GM18868 (cell line): Measurements from ENCODE around the gene SULT2B1.

Source experiments
- ATAC-seq: cut with Tn5 transposase; IDR thresholded peaks from one replicate; pipeline ENCODE4 v1.9.1; 2021; ENCODE audit warnings: mild to moderate bottlenecking, moderate library complexity; ENCODE audit not compliant: unreplicated experiment

The SULT2B1 gene

DNA sequence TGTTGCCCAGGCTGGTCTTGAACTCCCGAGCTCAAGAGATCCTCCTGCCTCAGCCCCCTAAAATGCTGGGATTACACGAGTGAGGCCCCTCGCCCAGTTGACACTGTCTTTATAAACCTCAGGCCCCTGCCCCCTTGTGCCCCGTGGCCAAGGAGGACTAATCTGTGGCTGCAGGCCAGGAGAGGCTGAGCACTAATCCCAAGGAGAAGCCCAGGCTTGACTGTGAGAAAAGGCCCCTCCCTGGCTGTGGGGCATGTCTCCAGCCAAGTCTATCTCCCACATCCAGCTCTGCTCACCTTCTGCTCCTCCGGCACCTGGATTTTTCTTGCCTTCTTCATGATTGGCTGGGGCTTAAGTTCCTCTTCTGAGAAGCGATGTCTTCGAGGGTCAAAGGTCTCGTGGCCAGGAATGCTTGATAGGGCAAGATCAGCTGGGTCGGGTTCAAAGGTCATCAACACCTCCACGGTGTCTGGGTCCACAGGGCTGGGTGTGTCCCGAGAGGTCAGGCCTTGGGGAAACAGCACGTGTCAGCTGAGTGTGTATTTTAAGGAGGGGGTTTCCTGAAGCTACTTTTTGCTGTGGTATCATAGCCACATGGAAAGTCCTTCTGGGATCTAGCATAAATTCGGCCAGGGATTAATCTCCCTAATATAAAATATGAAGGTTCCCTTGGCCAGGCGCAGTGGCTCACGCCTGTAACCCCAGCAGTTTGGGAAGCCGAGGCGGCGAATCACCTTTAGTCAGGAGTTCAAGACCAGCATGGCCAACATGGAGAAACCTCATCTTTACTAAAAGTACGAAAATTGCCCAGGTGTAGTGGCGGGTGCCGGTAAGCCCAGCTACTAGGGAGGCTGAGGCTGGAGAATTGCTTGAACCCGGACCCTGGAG lies 81.4 kb downstream of the SULT2B1 start:
- no peak for ATAC-seq

DNA sequence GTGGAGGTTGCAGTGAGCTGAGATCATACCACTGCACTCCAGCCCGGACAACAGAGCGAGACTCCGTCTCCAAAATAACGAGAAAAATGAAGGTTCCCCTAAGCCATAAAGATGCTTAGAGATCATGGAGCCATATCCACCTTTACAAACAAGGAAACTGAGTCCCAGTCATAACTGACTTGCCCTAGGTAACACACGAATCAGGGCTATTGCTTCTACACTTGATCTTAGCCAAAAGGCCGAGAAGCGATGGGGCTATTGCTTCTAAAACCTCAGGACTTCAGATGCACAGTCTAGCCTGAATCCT lies 82.0 kb downstream of the SULT2B1 start:
- no peak for ATAC-seq

DNA sequence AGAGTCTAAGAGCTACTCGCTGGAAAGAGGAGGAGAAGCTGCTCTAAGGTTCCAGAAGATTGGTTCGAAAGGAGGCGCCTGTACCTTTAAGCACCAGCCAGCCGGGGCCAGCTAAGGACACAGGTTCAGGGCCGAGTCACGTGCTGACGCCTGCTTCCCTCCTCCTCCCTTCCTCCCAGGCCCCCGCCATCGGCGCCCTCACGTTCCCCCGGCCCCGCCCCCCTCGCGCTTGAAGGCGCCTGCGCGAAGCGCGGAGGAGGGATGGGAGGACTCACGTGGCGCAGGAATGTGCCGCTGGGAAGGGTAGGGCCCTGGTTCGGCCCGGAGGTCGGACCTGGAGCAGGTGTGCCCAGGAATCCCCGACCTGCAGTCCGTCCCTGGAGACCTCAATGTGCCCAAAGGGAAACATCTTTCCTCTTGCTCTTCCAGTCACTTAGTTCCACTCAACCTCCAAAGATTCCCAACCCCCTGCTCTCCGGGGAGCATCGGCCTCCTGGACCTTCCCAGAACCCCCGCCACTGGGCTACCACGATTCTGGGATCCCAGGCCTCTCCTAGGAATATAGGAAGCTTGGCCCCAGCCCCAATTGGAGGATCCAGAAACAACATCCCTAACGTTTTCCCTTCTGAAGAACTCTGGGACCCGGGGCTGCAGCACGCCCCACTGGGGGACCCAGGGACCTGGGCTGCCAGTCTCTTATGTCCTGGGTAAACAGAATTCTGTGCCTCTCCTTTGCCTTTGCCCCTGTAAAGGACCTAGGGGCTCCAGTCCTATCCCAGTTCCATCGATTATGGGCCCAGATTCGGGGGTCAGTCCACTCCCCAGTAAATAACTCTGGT lies 82.7 kb downstream of the SULT2B1 start:
- peak; percentile 28 for ATAC-seq

DNA sequence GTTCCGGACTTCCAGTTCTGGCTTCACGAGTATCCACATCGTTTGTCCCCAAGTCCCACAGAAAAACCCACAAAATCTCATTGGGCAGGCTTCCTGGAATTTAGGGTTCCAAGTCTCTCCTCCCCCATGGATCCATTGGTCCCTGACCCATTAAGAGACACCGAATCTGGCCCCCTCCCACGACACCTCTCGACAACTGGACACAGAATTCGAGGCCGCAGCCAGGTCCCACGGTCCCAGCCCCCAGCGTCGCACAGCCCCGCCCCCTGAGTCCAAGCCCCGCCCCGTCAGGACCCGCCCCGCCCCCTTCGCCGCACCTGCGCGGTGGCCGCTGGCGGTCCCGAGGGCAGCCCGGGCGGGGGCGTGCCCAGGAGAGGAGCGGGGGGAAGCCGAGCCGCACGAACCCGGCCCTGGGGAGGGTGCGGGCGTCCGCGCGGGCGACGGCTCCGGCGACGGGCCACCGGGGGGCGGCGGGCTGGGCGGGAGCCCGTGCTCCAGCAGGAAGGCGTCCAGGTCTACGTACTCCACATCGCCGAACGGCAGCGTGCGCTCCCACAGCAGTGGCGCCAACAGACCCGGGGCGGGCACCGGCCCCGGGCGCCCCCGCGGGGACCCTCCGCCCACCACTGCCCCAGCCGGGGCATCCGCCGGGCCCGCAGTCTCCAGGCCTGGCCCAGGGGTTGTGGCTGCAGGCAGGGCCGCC lies 83.4 kb downstream of the SULT2B1 start:
- no peak for ATAC-seq

DNA sequence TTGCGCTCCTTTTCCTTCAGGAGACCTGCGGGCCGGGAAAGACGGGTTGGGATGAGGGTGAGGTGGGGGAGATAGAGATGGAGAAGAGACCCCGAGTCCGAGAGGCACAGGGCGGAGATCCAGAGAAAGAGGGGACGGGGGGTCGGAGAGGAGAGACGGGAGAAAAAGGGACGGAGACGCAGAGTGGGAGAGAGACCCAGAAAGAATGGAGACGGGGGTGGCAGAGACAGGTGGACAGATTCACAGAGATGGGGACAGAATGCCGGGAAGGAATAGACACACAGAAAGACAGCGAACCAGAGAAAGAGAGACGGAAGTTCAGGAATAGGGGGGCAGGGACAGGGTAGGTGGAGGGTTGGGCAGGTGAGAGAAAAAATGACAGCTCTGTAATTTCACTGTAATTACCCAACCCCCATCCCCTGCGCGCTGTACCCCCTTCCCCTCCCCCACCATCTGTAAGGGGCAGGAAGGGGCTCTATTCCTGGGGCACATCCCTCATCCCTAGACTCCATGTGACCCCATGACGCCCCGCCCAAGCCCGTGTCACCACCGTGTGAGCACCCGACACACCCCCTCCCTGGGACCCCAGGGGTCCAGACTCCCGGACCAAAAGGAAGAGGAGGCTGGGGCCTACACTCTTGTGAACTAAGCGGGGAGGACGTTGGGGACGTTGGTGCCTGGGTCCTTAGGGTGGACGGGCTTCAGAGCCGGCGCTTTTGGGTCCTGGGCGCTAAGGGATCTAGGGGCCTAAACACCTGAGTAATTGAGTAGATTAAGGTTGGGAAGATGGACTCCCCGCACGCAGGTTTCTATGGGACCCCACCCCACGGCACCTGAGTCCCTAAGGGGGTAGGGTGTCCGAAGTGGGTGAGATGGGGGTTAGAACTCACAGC lies 84.2 kb downstream of the SULT2B1 start:
- ATAC-seq = no peak

DNA sequence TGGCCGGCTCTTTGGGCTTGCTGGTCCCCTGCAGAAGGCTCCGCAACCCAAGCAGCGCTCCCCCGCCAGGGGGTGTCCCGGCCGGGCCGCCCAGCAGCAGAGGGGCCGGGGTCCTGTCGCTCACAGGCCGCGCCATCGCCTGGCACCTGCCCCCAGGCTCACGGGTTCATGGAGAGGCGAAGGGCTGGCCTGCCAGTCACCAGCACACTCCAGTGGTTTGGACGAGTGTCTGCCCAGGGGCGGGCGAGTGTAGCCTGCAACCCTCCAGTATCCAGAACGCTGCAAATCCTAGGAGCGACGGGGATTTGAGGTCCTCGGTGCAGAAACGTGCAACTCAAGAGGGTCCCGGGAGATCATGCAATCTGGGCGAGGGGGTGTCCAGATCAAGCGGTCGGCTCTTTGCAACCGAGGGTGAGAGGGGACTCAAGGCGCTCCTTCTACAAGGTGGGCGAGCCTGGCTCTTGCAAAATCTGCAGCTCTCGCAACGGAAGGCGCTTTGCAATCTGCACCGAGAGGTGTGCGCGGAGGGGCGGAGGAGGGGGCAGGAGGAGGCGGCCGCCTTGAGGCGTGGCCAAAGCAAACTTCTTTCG lies 85.0 kb downstream of the SULT2B1 start, which contains the start of gene DBP:
Gene DBP (minus strand): TSS at position 521 of the 590 bp plus-strand sequence. CDS start 385 bp downstream, at position 136.
- ATAC-seq = no peak

DNA sequence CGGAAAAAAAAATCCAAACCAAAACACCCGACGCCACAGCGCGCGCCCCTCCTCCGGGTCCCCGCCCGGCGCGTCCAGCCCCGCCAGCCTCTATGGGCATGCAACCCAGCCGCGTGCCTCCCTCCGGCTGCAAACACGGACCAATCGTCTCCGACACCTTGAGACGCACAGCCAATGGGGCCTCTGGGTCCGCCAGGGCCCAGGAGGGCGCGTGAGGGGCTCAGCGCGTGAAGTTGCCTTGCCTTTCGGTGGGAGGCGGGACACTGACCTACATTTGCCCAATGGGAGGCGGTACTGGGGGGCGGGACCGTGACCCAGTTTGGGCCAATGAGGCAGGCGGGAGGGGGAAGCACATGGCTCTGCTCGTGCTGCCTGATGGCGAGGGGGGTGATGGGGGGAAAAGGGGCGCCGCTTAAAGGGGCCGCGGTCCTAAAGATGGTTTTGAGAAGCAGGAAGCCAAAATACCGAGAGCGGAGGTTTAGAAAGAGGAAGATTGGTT lies 85.5 kb downstream of the SULT2B1 start:
- peak; percentile 75 for ATAC-seq

DNA sequence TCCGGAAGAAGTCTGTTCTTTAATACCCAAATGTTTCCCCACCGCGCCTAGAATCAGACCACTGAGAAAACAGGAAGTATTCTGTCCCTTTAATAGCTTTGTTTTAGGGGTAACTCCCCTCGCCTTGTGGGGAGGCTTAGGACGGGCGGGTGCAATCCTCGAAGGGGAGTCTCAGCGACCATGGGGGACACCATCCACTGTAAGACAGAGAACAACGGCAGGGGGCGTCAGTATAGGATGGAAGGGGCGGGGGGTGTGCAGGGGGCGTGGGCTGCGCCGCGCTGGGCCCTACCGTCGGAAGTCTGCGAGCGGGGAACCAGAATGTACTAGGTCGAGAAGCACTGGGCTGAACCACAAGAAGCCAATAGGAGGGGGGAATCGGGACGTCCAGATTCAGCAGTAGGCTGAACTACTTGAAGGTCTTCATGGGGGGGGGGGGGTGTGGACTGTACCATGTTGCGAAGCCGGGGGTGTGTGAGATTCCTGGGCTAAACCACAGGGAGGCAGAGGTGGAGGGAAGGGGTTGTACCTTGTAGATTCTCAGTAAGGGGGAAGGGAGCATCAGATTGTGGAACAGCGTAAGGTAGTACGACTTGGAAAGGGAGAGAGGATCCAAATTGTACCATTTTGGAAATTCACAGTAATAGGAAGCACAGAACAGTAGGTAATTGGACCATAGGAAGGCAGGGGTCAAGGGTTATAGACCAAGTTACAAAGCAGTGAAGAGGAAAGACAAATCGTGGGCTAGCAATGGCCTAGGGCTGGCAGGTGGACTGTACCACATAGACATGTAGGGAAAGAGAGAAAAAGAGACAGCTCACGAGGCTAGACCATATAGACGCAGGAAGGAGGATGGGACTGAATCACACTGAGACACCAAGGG lies 86.2 kb downstream of the SULT2B1 start:
- ATAC-seq = peak; percentile 14

DNA sequence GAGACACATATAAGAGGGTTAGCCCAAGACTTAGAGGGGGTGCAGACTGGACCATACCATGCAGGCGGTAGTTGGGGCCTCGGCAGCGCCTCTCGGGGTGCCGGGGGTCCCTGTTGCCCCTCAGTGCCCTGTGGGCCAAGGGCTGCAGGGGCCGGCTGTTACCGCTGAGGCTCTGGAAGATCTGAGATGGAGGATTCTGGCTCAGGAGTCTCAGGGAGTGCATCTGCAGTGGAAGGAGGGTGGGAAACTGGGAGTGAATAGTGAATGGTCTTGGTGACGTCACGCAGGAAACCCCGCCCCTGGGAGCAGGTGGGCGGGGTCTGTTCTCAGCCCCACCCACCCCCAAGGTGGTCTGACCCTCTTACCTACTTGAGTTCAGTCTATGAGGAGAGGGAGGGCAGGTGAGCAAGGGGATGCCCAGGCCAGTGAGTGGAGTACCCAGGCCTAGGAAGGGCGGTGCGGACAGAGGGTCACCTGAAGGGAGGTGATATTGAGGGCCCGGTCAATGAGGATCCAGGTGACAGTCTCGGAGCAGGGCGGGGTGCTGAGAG lies 86.9 kb downstream of the SULT2B1 start:
- ATAC-seq = no peak

DNA sequence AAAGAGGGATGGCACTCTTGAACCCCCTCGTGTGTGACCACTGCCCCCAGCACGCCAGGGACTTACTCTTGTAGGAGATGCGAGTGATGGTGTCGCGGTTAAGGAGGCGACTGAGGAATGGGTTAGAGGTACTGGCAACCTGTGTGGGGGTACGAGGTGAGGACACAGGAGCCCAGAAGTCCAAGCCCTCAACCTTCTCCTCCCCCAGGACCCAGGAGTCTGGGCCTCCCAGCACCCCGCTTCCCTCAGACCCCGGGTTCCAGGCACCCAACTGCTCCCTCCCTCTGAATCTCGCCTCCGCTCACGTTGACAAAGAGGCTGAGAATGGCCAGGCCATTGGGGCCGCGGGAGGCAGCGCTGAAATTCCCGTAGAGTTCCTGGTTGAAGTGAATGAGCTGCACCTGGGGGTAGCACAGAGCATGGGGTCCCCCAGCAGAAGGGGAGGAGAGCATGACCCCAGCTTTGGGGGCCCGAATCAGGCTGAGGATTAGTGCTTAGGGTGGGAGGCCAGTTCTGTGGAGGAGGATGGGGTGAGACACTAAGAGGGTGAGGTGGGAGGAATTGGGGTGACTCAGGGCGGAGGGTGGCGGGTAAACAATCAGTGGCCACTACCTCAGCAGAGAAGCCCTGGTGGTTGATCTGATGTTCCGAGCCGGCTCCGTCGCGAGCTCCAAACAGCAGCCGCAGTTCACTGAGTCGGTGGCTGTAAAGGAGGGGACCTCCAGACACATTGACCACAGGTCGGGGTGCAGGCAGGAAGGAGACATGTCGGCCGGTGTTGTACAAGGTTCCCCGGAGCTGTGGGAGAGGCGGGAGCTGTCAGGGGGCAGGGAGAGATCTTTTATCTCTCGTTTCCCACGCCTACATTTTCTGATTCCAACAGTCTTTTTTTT lies 87.8 kb downstream of the SULT2B1 start:
- no peak for ATAC-seq

DNA sequence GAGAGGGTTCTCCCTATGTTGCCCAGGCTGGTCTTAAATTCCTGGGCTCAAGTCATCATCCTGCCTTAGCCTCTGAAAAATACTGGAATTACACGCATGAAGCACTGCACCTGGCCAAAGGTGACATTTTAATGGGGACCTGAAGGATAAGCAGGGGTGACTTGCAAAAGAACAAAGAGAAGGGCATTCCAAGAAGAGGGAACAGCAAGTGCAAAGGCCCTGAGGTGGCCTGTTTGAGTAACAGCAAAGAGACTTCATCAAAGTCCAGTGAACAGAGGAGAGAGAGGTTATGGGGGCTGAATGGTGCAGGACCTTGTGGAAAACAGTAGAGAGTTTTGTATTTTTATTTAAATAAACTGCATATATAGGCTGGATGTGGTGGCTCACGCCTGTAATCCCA lies 89.9 kb downstream of the SULT2B1 start:
- no peak for ATAC-seq

DNA sequence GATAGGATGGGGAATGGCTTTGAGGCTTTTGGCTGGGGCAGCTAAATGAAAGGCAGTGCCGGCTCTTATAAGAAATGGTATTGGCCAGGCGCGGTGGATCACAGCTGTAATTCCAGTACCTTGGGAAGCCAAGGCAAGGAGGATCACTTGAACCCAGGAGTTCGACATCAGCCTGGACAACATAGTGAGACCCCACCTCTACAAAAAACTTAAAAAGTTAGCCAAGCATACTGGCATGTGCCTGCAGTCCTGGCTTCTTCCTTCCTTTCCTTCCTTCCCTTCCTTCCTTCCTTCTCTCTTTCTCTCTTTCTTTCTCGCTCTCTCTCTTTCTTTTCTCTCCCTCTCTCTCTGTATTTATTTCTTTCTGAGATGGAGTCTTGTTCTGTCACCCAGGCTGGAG lies 90.9 kb downstream of the SULT2B1 start:
- ATAC-seq = no peak

DNA sequence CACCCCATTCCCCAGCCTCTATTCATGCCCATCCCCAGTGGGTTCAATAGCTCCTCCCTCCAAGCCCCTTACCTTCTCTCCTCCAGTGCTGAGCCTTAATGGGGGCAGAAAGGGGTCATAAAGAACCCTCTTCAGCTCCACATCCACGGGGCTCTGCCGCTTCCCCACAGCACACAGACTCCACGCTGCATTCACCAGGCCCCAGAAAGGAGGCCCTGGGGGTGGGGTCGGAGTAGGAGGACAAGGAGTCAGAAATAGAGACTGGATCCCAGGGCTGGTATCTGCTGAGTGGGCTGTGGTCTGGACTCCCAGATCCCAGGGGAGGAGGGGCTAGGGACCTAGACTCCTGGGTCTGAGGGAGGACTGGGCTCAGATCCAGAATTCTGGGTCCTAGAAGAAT lies 92.4 kb downstream of the SULT2B1 start:
- no peak for ATAC-seq

DNA sequence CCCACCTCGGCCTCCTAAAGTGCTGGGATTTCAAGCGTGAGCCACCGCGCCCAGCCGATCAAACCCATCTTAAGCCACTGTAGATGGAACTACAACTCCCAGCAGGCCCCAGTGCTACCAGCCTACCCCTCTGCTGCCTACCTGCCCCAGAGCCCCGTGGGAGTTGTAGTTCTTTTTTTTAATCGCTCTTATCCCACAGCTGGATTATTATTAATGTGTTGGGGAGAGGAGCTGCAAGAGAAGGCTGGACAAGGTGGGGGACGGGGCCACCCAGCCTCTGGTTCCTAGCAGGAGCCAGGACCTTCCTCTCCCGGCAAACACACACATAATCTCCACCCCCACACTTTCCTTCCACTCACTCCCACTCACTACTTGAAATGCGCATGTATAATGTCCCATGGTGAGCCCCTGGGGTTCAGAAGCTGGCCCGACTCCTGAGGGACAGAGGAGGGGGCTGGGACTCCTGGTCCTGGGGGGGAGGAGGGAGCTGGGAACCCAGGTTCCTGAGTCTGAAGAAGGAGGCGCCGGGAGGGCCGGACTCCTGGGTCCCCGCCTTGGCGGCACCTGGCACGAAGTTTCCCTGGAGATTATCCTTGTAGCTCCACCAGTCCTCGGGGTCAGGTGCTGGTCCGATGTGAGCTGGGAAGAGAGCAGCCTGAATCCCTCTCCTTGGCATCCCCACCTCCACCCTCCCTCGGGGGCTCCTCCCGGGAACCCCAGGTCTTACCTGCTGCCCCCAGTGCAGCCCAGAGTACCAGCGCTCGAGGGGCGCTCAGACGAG lies 93.1 kb downstream of the SULT2B1 start:
- ATAC-seq = peak; percentile 43

DNA sequence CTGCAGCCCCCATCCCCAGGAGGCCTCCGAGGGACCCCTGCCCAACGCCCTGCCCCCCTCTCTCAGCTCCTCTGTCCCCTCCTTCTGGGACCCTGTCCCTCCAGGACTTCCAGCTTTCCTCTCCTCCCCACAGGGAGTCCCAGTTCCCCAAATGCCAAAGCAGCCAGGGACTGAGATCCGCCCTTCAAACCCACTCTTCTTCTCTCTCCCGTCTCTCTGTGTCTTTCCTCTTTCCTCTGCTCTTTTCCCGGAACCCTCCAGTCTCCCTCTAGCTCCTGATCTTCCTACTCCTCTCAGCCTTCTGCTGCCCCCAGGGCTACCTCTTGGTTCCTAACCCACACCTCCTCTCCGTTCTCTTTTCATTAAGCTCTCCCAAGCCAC lies 93.6 kb downstream of the SULT2B1 start:
- ATAC-seq = no peak

DNA sequence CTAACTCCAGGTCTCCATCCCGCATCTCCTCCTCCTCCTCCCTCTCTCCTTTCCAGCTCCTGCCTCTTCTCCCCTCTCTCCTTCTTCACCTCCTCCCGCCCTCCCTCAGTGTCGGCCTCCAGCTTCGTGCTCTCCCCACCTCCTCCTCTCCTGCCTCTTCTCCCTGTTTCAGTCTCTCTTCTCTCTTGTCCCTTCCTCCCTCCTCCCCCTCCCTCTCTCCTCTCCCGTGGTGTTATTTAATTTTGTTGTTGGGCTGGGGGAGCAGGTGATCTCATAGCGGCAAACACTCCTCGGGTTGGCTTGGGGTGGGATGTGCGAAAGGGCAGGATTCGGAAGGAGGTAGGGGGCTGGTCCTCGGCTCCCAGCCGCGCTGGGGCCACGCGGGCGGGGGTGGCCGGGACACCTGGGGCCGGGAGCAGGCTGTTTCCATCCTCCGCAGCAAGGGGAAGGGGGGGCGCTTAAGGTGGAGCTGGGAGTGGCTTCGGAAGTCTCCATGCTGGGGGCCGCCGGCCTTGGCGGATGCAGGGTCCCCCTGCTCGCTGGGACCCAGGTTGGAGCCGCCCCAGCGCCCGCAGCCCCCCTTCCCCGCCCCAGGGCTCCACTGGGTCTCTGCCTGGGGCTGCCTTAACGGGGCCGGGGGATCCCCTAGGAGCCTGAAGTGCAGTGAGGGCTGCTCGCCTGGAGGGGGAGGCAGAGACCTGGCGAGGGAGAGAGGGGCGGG lies 94.2 kb downstream of the SULT2B1 start, which contains the start of gene CA11:
Gene CA11 (minus strand): TSS at position 187 of the 721 bp plus-strand sequence. CDS start 555 bp downstream, outside the sequence.
- ATAC-seq = peak; percentile 84
